GM15510 (cell line): ENCODE data around the gene VGLL4.

ENCODE experiments used
- POLR2A ChIP-seq: IDR thresholded peaks from 3 replicates; pipeline ENCODE4 v1.6.1; 2011; ENCODE audit warnings: borderline replicate concordance; ENCODE audit not compliant: insufficient read length; ENCODE audit errors: extremely low read depth

Gene VGLL4

GRCh38 chr3:11607816-11608215 is 35.9 kb downstream of the VGLL4 start:
- TF ChIP-seq POLR2A: no peak

GRCh38 chr3:11606865-11607440 is 36.8 kb downstream of the VGLL4 start:
- TF ChIP-seq POLR2A: no peak

- no peak for TF ChIP-seq POLR2A
Observed at GRCh38 chr3:11606090-11606784, 37.5 kb downstream of the VGLL4 start.

GRCh38 chr3:11605398-11605797 is 38.3 kb downstream of the VGLL4 start:
- no peak for TF ChIP-seq POLR2A

- peak; percentile 20 for TF ChIP-seq POLR2A
Observed at GRCh38 chr3:11604139-11604892, 39.4 kb downstream of the VGLL4 start.

GRCh38 chr3:11603628-11604027 is 40.1 kb downstream of the VGLL4 start:
- TF ChIP-seq POLR2A: no peak

- TF ChIP-seq POLR2A: no peak
Observed at GRCh38 chr3:11602886-11603527, 40.7 kb downstream of the VGLL4 start.

GRCh38 chr3:11602239-11602840 is 41.4 kb downstream of the VGLL4 start:
- TF ChIP-seq POLR2A: no peak

GRCh38 chr3:11601446-11602238 is 42.1 kb downstream of the VGLL4 start:
- TF ChIP-seq POLR2A: no peak

- no peak for TF ChIP-seq POLR2A
Observed at GRCh38 chr3:11600501-11601282, 43.0 kb downstream of the VGLL4 start.

GRCh38 chr3:11596387-11596786 is 47.3 kb downstream of the VGLL4 start:
- TF ChIP-seq POLR2A: no peak

GRCh38 chr3:11593318-11594034 is 50.2 kb downstream of the VGLL4 start:
- no peak for TF ChIP-seq POLR2A
